Hematopoietic multipotent progenitor cell treated with erythropoietin and hydrocortisone succinate and interleukin-3 and kit ligand, for 17 days (in vitro differentiated cells): ENCODE data around the gene FAM81A.
"Not testable (repeated sequence)": the region's sequence is repeated elsewhere in the genome, so short reads cannot be mapped to it uniquely, and the experiment has no call there.

Experiments
- DNase-seq: peaks from one replicate; pipeline ENCODE4 v3.0.0-alpha.2; 2015; ENCODE audit warnings: low spot score

Gene FAM81A

DNA sequence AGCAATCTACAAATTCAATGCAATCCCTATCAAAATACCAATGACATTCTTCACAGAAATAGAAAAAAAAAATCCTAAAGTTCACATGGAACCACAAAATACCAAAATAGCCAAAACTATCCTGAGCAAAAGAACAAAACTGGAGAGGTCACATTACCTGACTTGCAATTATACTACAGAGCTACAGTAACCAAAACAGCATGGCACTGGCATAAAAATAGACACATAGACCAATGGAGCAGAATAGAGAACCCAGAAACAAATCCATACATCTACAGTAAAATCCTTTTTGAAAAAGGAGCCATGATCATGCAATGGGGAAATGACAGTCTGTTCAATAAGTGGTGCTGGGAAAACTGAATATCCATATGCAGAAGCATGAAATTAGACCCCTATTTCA is 51.5 kb downstream of the FAM81A start:
- DNase-seq = not testable (repeated sequence)

DNA sequence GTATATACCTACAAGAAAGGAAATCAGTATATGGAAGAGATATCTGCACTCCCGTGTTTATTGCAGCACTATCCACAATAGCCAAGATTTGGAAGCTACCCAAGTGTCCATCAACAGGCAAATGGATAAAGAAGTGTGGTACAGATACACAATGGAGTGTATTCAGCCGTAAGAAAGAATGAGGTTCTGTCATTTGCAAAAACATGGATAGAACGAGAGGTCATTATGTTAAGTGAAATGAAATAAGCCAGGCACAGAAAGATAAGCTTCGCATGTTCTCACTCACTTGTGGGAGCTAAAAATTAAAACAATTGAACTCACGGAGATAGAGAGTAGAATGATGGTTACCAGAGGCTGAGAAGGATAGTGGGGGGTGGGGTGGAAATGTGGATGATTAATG is 53.1 kb downstream of the FAM81A start:
- no peak for DNase-seq

DNA sequence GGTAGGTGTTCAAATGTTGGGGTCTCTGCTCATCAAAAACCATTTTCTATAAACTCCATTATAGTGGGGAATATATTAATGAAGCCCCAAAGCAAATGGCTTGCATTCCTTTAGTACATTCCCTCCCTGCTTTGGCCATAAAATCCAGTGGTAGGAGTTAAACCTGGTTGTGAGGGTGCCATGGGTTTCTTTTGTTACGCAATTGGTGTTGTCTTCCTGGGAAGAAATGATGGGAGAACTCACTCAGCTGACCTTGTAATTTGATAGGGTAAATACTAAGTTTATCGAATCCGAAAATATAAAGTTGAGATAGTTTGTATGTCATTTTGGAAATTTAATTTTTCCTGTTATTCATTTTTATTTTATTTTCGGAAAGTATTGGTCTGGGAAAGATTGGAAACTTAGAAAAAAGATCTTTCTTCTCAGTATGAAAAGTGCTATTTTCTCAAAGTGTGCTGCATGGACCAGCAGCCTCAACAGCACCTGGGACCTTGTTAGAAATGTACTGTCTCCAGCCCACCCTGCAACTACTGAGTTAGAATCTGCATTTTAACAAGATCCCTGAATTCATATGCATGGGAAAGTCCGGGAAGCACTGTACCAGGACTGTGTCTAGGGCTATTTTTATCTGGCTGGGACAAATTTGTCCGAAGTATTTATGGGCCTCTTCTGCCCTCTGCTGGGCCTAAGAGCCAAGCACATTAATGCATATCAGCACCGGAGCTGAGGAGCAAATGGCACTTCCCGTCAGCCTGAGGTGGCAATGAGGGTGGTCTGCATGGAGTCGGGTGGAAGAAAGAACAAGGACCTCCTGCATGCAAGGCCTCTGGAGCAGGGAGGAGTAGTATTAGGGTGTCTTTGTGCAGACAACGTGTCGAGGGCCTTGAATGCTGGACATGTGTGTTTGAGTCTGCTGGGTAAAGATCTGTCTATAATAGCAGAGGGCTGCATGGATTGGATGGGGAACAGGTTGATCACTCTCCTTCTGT is 54.7 kb downstream of the FAM81A start:
- peak; percentile 29 for DNase-seq

GRCh38 chr15:59501597-59501996 is 63.6 kb downstream of the FAM81A start:
- peak; percentile 17 for DNase-seq

GRCh38 chr15:59515190-59515589 is 77.2 kb downstream of the FAM81A start:
- DNase-seq = no peak

- no peak for DNase-seq
Observed at GRCh38 chr15:59516655-59517461, 78.9 kb downstream of the FAM81A start.

GRCh38 chr15:59519329-59519728 is 81.3 kb downstream of the FAM81A start:
- DNase-seq = no peak

DNA sequence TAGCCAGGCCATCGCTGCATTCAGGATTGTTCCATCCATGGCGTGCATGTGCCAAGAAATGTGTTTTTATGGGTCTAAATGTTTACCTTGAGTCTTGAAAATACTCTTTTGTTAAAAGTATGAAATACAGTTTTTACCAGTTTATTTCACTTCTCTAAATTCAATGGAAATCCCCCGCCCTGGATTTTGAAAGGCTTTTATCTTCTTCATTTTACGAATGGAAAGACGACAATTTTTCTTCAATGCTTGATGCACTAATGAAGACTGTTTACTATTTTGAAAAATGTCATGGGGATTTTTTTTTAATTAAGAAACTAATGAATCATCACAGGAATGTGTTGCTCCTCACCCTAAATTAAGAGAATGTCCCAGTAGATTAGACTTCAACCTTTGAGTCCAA is 83.5 kb downstream of the FAM81A start:
- DNase-seq = no peak

DNA sequence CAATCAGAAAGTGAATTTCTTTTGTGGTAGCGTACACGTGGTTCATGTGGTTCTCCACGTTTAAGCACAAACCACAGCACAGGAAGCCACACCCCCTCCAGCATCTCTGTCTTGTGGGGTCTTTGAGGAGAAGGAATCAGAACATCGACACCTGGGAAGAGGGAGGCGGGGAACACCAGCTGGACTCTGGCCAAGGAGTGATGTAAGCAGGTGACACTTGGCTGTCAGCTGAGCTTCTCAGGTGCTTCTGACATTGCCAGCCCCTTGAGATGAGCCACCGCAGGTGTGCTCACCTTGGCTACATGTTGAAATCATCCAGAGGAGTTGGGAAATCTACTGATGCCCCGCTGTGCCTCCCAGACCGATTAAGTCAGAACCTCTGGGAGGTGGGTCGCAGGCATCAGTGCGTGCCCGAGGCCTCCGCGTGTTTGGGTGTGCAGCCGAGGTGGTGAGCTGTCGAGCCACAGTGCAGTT is 85.0 kb downstream of the FAM81A start:
- no peak for DNase-seq

DNA sequence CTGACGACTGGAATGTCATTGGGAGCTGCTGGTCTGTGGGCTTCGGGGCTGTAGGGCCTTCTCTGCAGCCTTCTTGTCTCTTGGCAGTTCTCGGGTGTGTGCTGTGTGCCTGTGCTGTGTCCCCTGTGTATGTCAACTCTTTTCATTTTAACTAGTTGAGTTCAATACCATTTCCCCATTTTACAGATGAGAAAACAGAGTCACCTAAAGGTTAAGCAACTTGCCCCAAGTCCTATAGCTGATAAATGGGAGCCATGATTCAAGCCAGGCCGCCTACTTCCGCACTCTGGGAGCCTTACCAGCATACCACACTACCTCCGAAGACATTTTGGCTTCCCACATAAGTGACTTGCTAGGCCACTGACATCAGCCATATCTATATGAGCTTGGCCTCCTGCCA is 85.7 kb downstream of the FAM81A start:
- DNase-seq = no peak

DNA sequence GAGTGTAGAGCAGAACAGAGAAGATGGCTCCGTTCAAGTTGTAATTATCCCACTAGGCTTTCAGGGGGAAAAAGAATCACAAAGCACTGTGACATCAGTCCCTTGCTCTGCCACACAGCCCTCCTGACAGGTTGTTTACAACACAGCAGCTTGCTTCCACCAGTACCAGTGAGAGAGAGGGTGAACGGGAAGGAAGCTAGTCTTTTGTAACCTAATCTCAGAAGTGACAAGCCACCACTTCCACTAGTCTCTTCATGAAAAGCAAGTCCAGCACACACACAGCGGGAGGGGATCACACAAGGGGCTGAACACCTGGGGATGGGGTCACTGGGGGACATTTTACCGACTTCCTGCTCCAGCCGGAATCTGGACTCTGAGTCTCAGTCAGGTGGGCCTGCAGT is 86.3 kb downstream of the FAM81A start:
- no peak for DNase-seq

DNA sequence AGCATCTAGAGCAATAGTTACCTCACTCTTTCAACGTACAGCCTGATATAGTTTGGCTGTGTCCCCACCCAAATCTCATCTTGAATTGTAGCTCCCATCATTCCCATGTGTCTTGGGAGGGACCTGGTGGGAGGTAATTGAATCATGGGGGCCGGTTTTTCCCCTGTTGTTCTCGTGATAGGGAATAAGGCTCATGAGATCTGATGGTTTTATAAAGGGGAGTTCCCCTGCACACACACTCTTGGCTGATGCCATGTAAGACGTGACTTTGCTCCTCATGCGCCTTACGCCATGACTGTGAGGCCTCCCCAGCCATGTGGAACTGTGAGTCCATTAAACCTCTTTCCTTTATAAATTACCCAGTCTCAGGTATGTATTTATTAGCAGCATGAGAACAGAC is 88.5 kb downstream of the FAM81A start:
- DNase-seq = not testable (repeated sequence)

DNA sequence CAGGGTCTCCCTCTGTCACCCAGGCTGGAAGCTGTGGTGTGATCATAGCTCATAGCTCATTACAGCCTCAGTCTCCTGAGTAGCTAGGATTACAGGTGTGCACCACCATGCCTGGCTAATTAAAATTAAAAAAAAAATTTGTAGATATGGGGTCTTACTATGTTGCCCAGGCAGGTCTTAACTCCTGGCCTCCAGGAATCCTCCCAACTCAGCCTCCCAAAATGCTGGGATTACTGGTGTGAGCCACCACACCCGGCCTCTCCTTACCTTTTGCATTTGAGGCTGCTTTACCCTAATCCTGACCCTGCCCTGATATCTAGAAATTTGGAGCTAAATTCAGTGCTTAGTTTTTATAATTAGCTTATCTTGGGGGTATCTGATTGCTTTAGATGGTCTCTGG is 90.4 kb downstream of the FAM81A start:
- DNase-seq = no peak

DNA sequence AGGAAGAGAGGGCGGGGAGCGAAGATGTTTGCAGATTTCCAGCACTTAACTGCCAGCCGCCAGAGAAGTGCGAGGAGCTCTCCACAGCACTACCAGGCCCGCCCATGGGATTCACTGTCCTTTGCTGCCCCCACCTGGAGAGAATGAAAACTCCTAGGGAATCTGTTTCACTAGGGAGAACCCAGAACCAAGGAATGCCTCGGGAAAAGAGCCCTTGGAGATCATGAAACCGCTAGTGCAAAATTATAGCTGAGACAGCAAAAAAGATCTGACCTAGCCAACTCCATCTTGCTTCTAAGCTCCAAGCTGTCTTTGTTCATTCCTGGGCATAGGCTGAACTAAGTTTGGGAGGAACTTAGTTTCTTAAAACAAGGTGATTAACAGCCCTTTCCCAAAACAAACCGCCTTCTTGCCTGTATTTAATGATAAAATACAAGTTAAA is 91.0 kb downstream of the FAM81A start:
- peak; percentile 68 for DNase-seq

GRCh38 chr15:59531066-59531675 is 93.2 kb downstream of the FAM81A start:
- DNase-seq = no peak

GRCh38 chr15:59532770-59533379 is 94.9 kb downstream of the FAM81A start:
- no peak for DNase-seq

GRCh38 chr15:59536553-59536952 is 98.6 kb downstream of the FAM81A start:
- DNase-seq = no peak

GRCh38 chr15:59537403-59537802 is 99.4 kb downstream of the FAM81A start:
- no peak for DNase-seq

- no peak for DNase-seq
Observed at GRCh38 chr15:59538494-59538893, 100.5 kb downstream of the FAM81A start.

- no peak for DNase-seq
Observed at GRCh38 chr15:59539799-59540198, 101.8 kb downstream of the FAM81A start.

GRCh38 chr15:59540654-59541053 is 102.7 kb downstream of the FAM81A start:
- DNase-seq = no peak

GRCh38 chr15:59541750-59542149 is 103.8 kb downstream of the FAM81A start:
- no peak for DNase-seq
